Vagina (tissue), 2 donors: ENCODE data around the gene DCHS1.

Source experiments
- CTCF ChIP-seq, 3 experiments: fragments of 450-650 bp in 2 of 3; fragments of 200-600 bp in 1 of 3; sonication (generic) in 1 of 3; IDR thresholded peaks; one replicate each; pipeline ENCODE4 v1.5.1; 2017 to 2019; ENCODE audit warnings: antibody characterized with exemption in 3 of 3, mild to moderate bottlenecking in 2 of 3, moderate library complexity in 2 of 3
- POLR2A ChIP-seq, 2 donors: fragments of 450-650 bp; IDR thresholded peaks; one replicate each; pipeline ENCODE4 v1.6.1; 2017; ENCODE audit warnings: antibody characterized with exemption in 2 of 2, mild to moderate bottlenecking in 2 of 2, moderate library complexity in 2 of 2
- POLR2AphosphoS5 ChIP-seq, 2 donors: sonication (generic); formaldehyde crosslinking; IDR thresholded peaks; one replicate each; pipeline ENCODE4 v1.9.0; 2017; ENCODE audit warnings: antibody characterized with exemption in 2 of 2, mild to moderate bottlenecking in 2 of 2, low read depth in 1 of 2; ENCODE audit not compliant: insufficient read depth in 1 of 2

- TF ChIP-seq CTCF (IDR thresholded peaks at IDR 0.05) (no peak), POLR2A (IDR thresholded peaks at IDR 0.05) (no peak), POLR2AphosphoS5 (IDR thresholded peaks at IDR 0.05; ENCODE audit: insufficient read depth in 1 of 2, low read depth in 1 of 2) (peak in 1 of 2 donors; percentile 33)
These were observed 8.5 kb downstream of the DCHS1 start for GRCh38 chr11:6646918-6647679.
